IMR-90 (cell line): Measurements from ENCODE around the gene ADH6.

Experiments used
- CEBPB ChIP-seq: IDR thresholded peaks from 2 replicates; pipeline ENCODE4 v1.6.1; 2012; ENCODE audit warnings: low read depth, low read length, improper control_type of control experiment
- FOS ChIP-seq: fragments of 150-350 bp; IDR thresholded peaks from 2 replicates; pipeline ENCODE4 v1.6.1; 2016; ENCODE audit warnings: low read depth, low read length
- MAZ ChIP-seq: IDR thresholded peaks from 2 replicates; pipeline ENCODE4 v1.6.1; 2012; ENCODE audit warnings: low read depth, mild to moderate bottlenecking, low read length, improper control_type of control experiment, moderate library complexity, borderline replicate concordance
- MXI1 ChIP-seq: IDR thresholded peaks from 2 replicates; pipeline ENCODE4 v1.6.1; 2012; ENCODE audit warnings: low read depth, mild to moderate bottlenecking, low read length, moderate library complexity, borderline replicate concordance
- POLR2A ChIP-seq: IDR thresholded peaks from 2 replicates; pipeline ENCODE4 v1.6.1; 2012; ENCODE audit warnings: mild to moderate bottlenecking, low read depth, low read length
- RAD21 ChIP-seq: IDR thresholded peaks from 2 replicates; pipeline ENCODE4 v1.6.1; 2012; ENCODE audit warnings: low read length, improper control_type of control experiment
- RFX5 ChIP-seq: IDR thresholded peaks from 2 replicates; pipeline ENCODE4 v1.8.0; 2012; ENCODE audit warnings: low read depth, mild to moderate bottlenecking, low read length, moderate library complexity
- SMC3 ChIP-seq: fragments of 150-350 bp; IDR thresholded peaks from 2 replicates; pipeline ENCODE4 v1.6.1; 2016; ENCODE audit warnings: low read depth, mild to moderate bottlenecking, antibody characterized with exemption, low read length, moderate library complexity
- TF ChIP-seq, protein P1 (sequence below): conservative IDR thresholded peaks from 2 replicates; pipeline ENCODE4 v1.5.1; 2012; ENCODE audit warnings: mild to moderate bottlenecking, low read depth, low read length, improper control_type of control experiment

DNA sequence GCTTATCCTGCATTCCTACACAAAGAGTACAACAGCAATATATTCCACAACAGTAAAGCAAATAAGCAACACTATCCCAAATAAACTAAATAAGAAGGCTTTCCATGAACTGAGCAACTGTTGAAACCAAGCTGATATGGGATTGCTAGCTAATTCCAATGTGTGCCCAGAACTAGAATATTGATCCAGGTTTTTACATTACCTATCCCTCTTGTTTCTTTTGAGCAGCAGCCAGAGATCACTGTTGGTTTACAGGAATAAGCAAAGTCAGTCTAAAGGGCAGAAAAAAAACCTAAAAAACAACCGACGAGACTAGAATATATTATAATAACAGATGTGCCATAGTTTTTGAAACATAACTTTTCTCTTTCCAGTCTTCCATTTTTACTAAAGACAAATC lies 52.5 kb downstream of the ADH6 start:
- TF ChIP-seq, protein P1, sequence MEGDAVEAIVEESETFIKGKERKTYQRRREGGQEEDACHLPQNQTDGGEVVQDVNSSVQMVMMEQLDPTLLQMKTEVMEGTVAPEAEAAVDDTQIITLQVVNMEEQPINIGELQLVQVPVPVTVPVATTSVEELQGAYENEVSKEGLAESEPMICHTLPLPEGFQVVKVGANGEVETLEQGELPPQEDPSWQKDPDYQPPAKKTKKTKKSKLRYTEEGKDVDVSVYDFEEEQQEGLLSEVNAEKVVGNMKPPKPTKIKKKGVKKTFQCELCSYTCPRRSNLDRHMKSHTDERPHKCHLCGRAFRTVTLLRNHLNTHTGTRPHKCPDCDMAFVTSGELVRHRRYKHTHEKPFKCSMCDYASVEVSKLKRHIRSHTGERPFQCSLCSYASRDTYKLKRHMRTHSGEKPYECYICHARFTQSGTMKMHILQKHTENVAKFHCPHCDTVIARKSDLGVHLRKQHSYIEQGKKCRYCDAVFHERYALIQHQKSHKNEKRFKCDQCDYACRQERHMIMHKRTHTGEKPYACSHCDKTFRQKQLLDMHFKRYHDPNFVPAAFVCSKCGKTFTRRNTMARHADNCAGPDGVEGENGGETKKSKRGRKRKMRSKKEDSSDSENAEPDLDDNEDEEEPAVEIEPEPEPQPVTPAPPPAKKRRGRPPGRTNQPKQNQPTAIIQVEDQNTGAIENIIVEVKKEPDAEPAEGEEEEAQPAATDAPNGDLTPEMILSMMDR, result no peak
- no peak for TF ChIP-seq CEBPB
- TF ChIP-seq RFX5, result no peak
- no peak for TF ChIP-seq FOS
- TF ChIP-seq SMC3, result no peak
- TF ChIP-seq RAD21, result no peak
- no peak for TF ChIP-seq POLR2A
- TF ChIP-seq MXI1, result no peak
- TF ChIP-seq MAZ, result no peak
